Measurements from ENCODE around the gene OR4X2. TPM values are rescaled to one million over a fixed set of nuclear protein-coding genes. Genes with fewer than 3 reads are reported as not detected.

Gene OR4X2
- total and polyA plus RNA-seq, 4 donors: not detected

- no peaks in the 10 kb centered on the region for H3K27me3 ChIP-seq (ENCODE audit: control insufficient read depth in 3 of 3, insufficient read depth in 3 of 3, low read length in 2 of 3)
- peaks cover 0 to 4% (median under 1%) of the 10 kb centered on the region in 4 donors for H3K9me3 ChIP-seq (ENCODE audit: control insufficient read depth in 4 of 4, insufficient read depth in 3 of 4, low read length in 3 of 4)
- no peaks in the 10 kb centered on the region for H3K36me3 ChIP-seq (ENCODE audit: control insufficient read depth in 4 of 4, insufficient read depth in 4 of 4, low read length in 4 of 4)
- no peak for TF ChIP-seq CTCF (IDR thresholded peaks at IDR 0.05; ENCODE audit: control extremely low read depth, extremely low read depth)
- no peak for DNase-seq
- no peak for ATAC-seq (ENCODE audit: insufficient read depth, low FRiP score)
- H3K4me1 ChIP-seq (ENCODE audit: control insufficient read depth in 5 of 5, insufficient read depth in 5 of 5, low read length in 5 of 5): no peaks in the 10 kb centered on the region
- no peak overlapping the region for H3K4me3 ChIP-seq
- H3K27ac ChIP-seq (ENCODE audit: low read depth in 1 of 2, low read length in 1 of 2): no peak overlapping the region
- H3K9ac ChIP-seq (ENCODE audit: insufficient read depth in 1 of 2, low read length in 2 of 2): no peak overlapping the region
- 78 to 79% methylated on average over 3 of the region's 3 CpGs for WGBS, 2 donors
These were observed 25.7 kb downstream of the OR4X2 start for GRCh38 chr11:48270621-48271020.

- no peak for ATAC-seq (ENCODE audit: insufficient read depth, low FRiP score)
These were observed 27.7 kb downstream of the OR4X2 start for GRCh38 chr11:48272606-48273005.

More at GRCh38 chr11:48272606-48273005, 27.7 kb downstream of the OR4X2 start:
- DNase-seq: no peak
- Histone ChIP-seq H3K27ac (ENCODE audit: low read depth in 1 of 2, low read length in 1 of 2) (no peak overlapping the region), H3K4me3 (no peak overlapping the region), H3K36me3 (ENCODE audit: control insufficient read depth in 4 of 4, insufficient read depth in 4 of 4, low read length in 4 of 4) (no peaks in the 10 kb centered on the region), H3K9ac (ENCODE audit: insufficient read depth in 1 of 2, low read length in 2 of 2) (no peak overlapping the region), H3K9me3 (ENCODE audit: control insufficient read depth in 4 of 4, insufficient read depth in 3 of 4, low read length in 3 of 4) (peaks cover 0 to 4% (median under 1%) of the 10 kb centered on the region in 4 donors), H3K4me1 (ENCODE audit: control insufficient read depth in 5 of 5, insufficient read depth in 5 of 5, low read length in 5 of 5) (no peaks in the 10 kb centered on the region), H3K27me3 (ENCODE audit: control insufficient read depth in 3 of 3, insufficient read depth in 3 of 3, low read length in 2 of 3) (no peaks in the 10 kb centered on the region)
- no peak for TF ChIP-seq CTCF (IDR thresholded peaks at IDR 0.05; ENCODE audit: control extremely low read depth, extremely low read depth)
- 15 to 52% methylated on average over 1 of the region's 1 CpG for WGBS, 2 donors

Other genes starting within 250 kb of the OR4X2 start
- not detected for gene OR4B1, start 28.3 kb upstream of the OR4X2 start, total RNA-seq
- gene OR4B1, start 28.3 kb upstream of the OR4X2 start, polyA plus RNA-seq: not detected
- not detected for gene OR4X1, start 18.8 kb downstream of the OR4X2 start, total RNA-seq
- gene OR4X1, start 18.8 kb downstream of the OR4X2 start, polyA plus RNA-seq: not detected
- gene OR4S1, start 61.1 kb downstream of the OR4X2 start, total RNA-seq: not detected
- gene OR4S1, start 61.1 kb downstream of the OR4X2 start, polyA plus RNA-seq: not detected
- not detected for gene OR4C3, start 79.8 kb downstream of the OR4X2 start, total RNA-seq
- not detected for gene OR4C3, start 79.8 kb downstream of the OR4X2 start, polyA plus RNA-seq
- gene OR4C5, start 121.4 kb downstream of the OR4X2 start, total RNA-seq: not detected
- gene OR4C5, start 121.4 kb downstream of the OR4X2 start, polyA plus RNA-seq: not detected
- not detected for gene OR4A47, start 243.7 kb downstream of the OR4X2 start, total RNA-seq
- not detected for gene OR4A47, start 243.7 kb downstream of the OR4X2 start, polyA plus RNA-seq